IMR-90 (cell line): ENCODE measurements around the gene IRF2. TPM values are rescaled to one million over a fixed set of nuclear protein-coding genes. Genes with fewer than 3 reads are reported as not detected.

Experiments used
- ATAC-seq: fragments of 200-7000 bp; cut with Tn5 transposase; 2 replicates; pipeline ENCODE4 v1.9.1; 2020; ENCODE audit warnings: low read depth, mild to moderate bottlenecking, moderate library complexity
- BruUV-seq: library from RNA; stranded (reverse); fragments of 400-500 nt; replicated peaks from 2 replicates; lab custom pipeline; 2021; lab: Mats Ljungman, UMichigan
- CTCF ChIA-PET: fragments of 300-600 bp; formaldehyde crosslinking; extraction: SDS; loops from one replicate; lab custom pipeline; 2021; ENCODE audit warnings: antibody characterized with exemption; lab: Yijun Ruan, JAX
- POLR2A ChIA-PET: fragments of 300-600 bp; sonication (Branson Sonifier 250); formaldehyde crosslinking; loops from one replicate; lab custom pipeline; 2022; ENCODE audit warnings: antibody characterized with exemption; ENCODE audit not compliant: unreplicated experiment; lab: Charles Lee
- DNase-seq: peaks from one replicate; pipeline ENCODE4 v3.0.0; 2013
- H2AFZ ChIP-seq: replicated peaks from 2 replicates; pipeline ENCODE3; 2013; ENCODE audit warnings: low read length, mild to moderate bottlenecking; ENCODE audit not compliant: poor library complexity
- H2AK5ac ChIP-seq: 2 replicates; pipeline ENCODE4 v1.6.1; 2013; ENCODE audit warnings: low read depth, low read length, inconsistent platforms
- H2AK9ac ChIP-seq: replicated peaks from 2 replicates; pipeline ENCODE3; 2013; ENCODE audit warnings: mild to moderate bottlenecking, low read depth, low read length, moderate library complexity; ENCODE audit not compliant: poor library complexity
- H2BK120ac ChIP-seq: 2 replicates; pipeline ENCODE4 v1.6.1; 2013; ENCODE audit warnings: low read depth, low read length, inconsistent platforms
- H2BK15ac ChIP-seq: 3 replicates; pipeline ENCODE4 v1.6.1; 2013; ENCODE audit warnings: low read depth, low read length, inconsistent platforms
- H2BK20ac ChIP-seq: 2 replicates; pipeline ENCODE4 v1.6.1; 2013; ENCODE audit warnings: low read depth, mild to moderate bottlenecking, inconsistent platforms, low read length, moderate library complexity
- H2BK5ac ChIP-seq: 2 replicates; pipeline ENCODE4 v1.6.1; 2013; ENCODE audit warnings: mild to moderate bottlenecking, low read depth, low read length, inconsistent platforms; ENCODE audit not compliant: poor library complexity, severe bottlenecking
- H3K14ac ChIP-seq: replicated peaks from 2 replicates; pipeline ENCODE4 v1.6.1; 2013; ENCODE audit warnings: low read depth, low read length, inconsistent platforms
- H3K18ac ChIP-seq: 2 replicates; pipeline ENCODE4 v1.6.1; 2013; ENCODE audit warnings: low read depth, low read length, control low read depth
- H3K23ac ChIP-seq: 2 replicates; pipeline ENCODE4 v1.6.1; 2013; ENCODE audit warnings: low read depth, low read length, inconsistent platforms
- H3K27ac ChIP-seq: 2 replicates; pipeline ENCODE4 v1.5.1; 2013; ENCODE audit warnings: mild to moderate bottlenecking, control low read depth, low read length; ENCODE audit not compliant: insufficient read depth
- H3K27me3 ChIP-seq: 2 replicates; pipeline ENCODE4 v1.6.1; 2013; ENCODE audit warnings: low read length; ENCODE audit not compliant: control insufficient read depth, insufficient read depth
- H3K36me3 ChIP-seq: 2 replicates; pipeline ENCODE4 v1.6.1; 2013; ENCODE audit warnings: low read length, mixed read lengths; ENCODE audit not compliant: control insufficient read depth, insufficient read depth
- H3K4ac ChIP-seq: 2 replicates; pipeline ENCODE4 v1.6.1; 2013; ENCODE audit warnings: low read depth, low read length, inconsistent platforms
- H3K4me1 ChIP-seq: 2 replicates; pipeline ENCODE4 v1.6.1; 2013; ENCODE audit warnings: low read length, mixed read lengths; ENCODE audit not compliant: control insufficient read depth, insufficient read depth
- H3K4me2 ChIP-seq: 2 replicates; pipeline ENCODE4 v1.6.1; 2013; ENCODE audit warnings: low read depth, mild to moderate bottlenecking, control low read depth, low read length, moderate library complexity
- H3K4me3 ChIP-seq: 2 replicates; pipeline ENCODE4 v1.5.1; 2013; ENCODE audit warnings: low read depth, mild to moderate bottlenecking, control low read depth, low read length, moderate library complexity; ENCODE audit not compliant: insufficient read depth
- H3K56ac ChIP-seq: 2 replicates; pipeline ENCODE4 v1.6.1; 2013; ENCODE audit warnings: low read length, inconsistent platforms; ENCODE audit not compliant: insufficient read depth; ENCODE audit errors: extremely low read depth
- H3K79me1 ChIP-seq, 2 experiments: 2 replicates each; pipeline ENCODE4 v1.6.1; 2013; ENCODE audit warnings: low read length in 2 of 2, inconsistent platforms in 1 of 2, low read depth in 1 of 2
- H3K9ac ChIP-seq: 2 replicates; pipeline ENCODE4 v1.6.1; 2013; ENCODE audit warnings: low read depth, low read length, control low read depth
- H3K9me1 ChIP-seq: 2 replicates; pipeline ENCODE4 v1.6.1; 2013; ENCODE audit warnings: low read length, inconsistent platforms; ENCODE audit not compliant: insufficient read depth
- H3K9me3 ChIP-seq: 2 replicates; pipeline ENCODE4 v1.6.1; 2013; ENCODE audit warnings: low read length; ENCODE audit not compliant: control insufficient read depth, insufficient read depth
- H4K20me1 ChIP-seq: 2 replicates; pipeline ENCODE4 v1.6.1; 2013; ENCODE audit warnings: low read length, inconsistent platforms; ENCODE audit not compliant: insufficient read depth
- H4K5ac ChIP-seq: 2 replicates; pipeline ENCODE4 v1.6.1; 2013; ENCODE audit warnings: mild to moderate bottlenecking, low read depth, low read length, control low read depth
- H4K8ac ChIP-seq, 2 experiments: 2 replicates each; pipeline ENCODE4 v1.6.1; 2013; ENCODE audit warnings: low read depth in 2 of 2, low read length in 2 of 2, control low read depth in 1 of 2, inconsistent platforms in 1 of 2
- H4K91ac ChIP-seq: 2 replicates; pipeline ENCODE4 v1.6.1; 2013; ENCODE audit warnings: low read depth, low read length, inconsistent platforms; ENCODE audit not compliant: insufficient read depth
- MXI1 ChIP-seq: IDR thresholded peaks from 2 replicates; pipeline ENCODE4 v1.6.1; 2012; ENCODE audit warnings: low read depth, mild to moderate bottlenecking, low read length, moderate library complexity, borderline replicate concordance
- NFE2L2 ChIP-seq: fragments of 150-350 bp; IDR thresholded peaks from 2 replicates; pipeline ENCODE4 v1.6.1; 2016; ENCODE audit warnings: low read depth, mild to moderate bottlenecking, low read length
- WGBS, 2 experiments: methylation state at CpG; one replicate each; pipeline versions ENCODE4 v1.1.5 to v1.1.7; 2013; ENCODE audit warnings: missing lambda C conversion rate in 2 of 2; ENCODE audit not compliant: insufficient read length in 1 of 2; ENCODE audit errors: extremely low coverage in 2 of 2; 5-methylcytosine and 5-hydroxymethylcytosine counted together
- dilution Hi-C: fragments of 300-500 bp; cut with HindIII; formaldehyde crosslinking; loops from one replicate; pipeline ENCODE4 v1.14.3; 2018; ENCODE audit warnings: low sequenced_read_pairs; ENCODE audit not compliant: unreplicated experiment
- in situ Hi-C: fragments of 300-500 bp; cut with MboI; formaldehyde crosslinking; loops from 3 replicates; pipeline ENCODE4 v1.14.3; 2019; ENCODE audit warnings: low sequenced_read_pairs, inconsistent platforms, mixed read lengths
- intact Hi-C: fragments of 100-400 bp; cut with micrococcal nuclease; formaldehyde crosslinking; loops from 2 replicates; pipeline ENCODE4 v1.10.0; 2022
- polyA plus RNA-seq, 3 experiments: library from polyadenylated mRNA; depleted of rRNA; stranded (reverse); fragments of >200 nt; gene quantifications; 2 replicates each; pipeline ENCODE4 v1.2.3, GENCODE V29; 2012; ENCODE audit warnings: low replicate concordance in 1 of 3
- total RNA-seq: library from RNA; depleted of rRNA; stranded (reverse); fragments of >200 nt; gene quantifications from 2 replicates; pipeline ENCODE4 v1.2.3, GENCODE V29; 2012

The IRF2 gene
- total and polyA plus RNA-seq, 2 of the 4 experiments (the other 2 are of a cell fraction), result 16.5 to 21.9 TPM

DNA sequence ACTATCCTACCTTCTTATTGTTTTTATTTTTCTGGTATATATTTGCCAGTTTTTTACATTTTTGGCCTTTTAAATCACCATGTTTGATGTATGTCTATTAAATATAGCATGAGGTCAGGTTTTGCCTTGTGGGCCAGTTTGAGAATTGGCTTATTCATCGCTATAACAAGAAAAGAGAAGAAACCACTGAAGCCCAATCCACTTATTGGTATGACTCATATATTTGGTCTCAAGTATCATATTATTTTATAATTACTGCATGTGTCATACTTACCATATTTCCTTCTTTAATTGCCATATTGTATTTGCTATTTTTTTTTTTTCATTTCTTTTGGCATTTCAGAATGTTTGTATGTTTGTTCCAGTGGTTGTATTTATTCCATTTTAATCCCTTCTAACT, 99.3 kb downstream of the IRF2 start:
- no peaks in the 10 kb centered on the region for H3K9me3 ChIP-seq
- H2AFZ ChIP-seq, result no peak overlapping the region
- intact Hi-C loops, result no loop called here
- no peak overlapping the region for H4K5ac ChIP-seq
- no peak overlapping the region for H3K4me3 ChIP-seq
- dilution Hi-C loops, result no loop called here
- no peak overlapping the region for H2BK120ac ChIP-seq
- H4K8ac ChIP-seq, result no peak overlapping the region
- POLR2A ChIA-PET, result no interaction called here
- H4K91ac ChIP-seq, result no peak overlapping the region
- no peaks in the 10 kb centered on the region for H4K20me1 ChIP-seq
- no peak overlapping the region for H3K4ac ChIP-seq
- H2BK5ac ChIP-seq, result no peak overlapping the region
- CTCF ChIA-PET, result no interaction called here
- H2BK20ac ChIP-seq, result no peak overlapping the region
- no peak overlapping the region for H2AK5ac ChIP-seq
- TF ChIP-seq NFE2L2 (no peak), MXI1 (no peak)
- no peaks in the 10 kb centered on the region for H3K27me3 ChIP-seq
- no peak overlapping the region for H3K9ac ChIP-seq
- no TSS peak for BruUV-seq
- H3K36me3 ChIP-seq, result no peaks in the 10 kb centered on the region
- no peak overlapping the region for H3K18ac ChIP-seq
- no peaks in the 10 kb centered on the region for H3K79me1 ChIP-seq
- H2BK15ac ChIP-seq, result no peak overlapping the region
- H3K56ac ChIP-seq, result no peak overlapping the region
- H3K9me1 ChIP-seq, result no peaks in the 10 kb centered on the region
- H2AK9ac ChIP-seq, result no peak overlapping the region
- no peak overlapping the region for H3K14ac ChIP-seq
- no peak overlapping the region for H3K23ac ChIP-seq
- peak; percentile 38 for DNase-seq
- no peak overlapping the region for H3K27ac ChIP-seq
- H3K4me2 ChIP-seq, result no peak overlapping the region
- WGBS, 2 experiments, result no CpG with 5 or more reads among the region's 1 CpG
- H3K4me1 ChIP-seq, result no peaks in the 10 kb centered on the region
- no peak for ATAC-seq
- in situ Hi-C loops, result no loop called here
